Measurements from ENCODE around the gene RAB6B. TPM values are rescaled to one million over a fixed set of nuclear protein-coding genes. Genes with fewer than 3 reads are reported as not detected.

The RAB6B gene
- total RNA-seq, 1 donor from 2014 or later = 52.6 TPM

DNA sequence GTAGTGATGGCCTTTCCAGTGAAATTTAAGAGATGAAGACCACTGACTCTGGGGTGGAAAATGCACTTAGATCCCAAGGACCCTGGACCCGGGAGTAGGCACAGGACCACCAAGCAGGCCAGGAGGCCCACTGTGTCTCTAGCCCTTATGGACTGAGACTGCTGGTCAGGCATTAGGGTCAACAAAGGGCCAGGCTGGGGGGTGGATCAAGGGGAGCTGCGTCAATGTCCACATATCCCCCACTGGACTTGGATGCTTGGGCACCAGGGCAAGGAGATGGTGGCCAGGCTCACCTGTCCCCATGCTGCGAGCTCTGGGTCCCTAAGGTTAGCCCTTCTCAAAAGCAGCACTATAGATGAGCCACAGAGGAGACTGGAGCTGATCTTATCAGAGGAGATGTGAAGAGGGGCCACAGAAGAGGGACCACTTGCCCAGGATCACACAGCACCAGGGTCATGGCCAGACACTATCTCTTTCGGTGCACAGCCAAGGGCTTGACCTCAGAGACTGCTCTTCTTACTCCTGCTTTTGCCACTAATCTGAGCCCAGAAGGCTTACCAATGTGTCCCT is 14.7 kb downstream of the RAB6B start:
- no peak for DNase-seq

GRCh38 chr3:133880287-133880686 is 15.4 kb downstream of the RAB6B start:
- DNase-seq = no peak

GRCh38 chr3:133878518-133878917 is 17.2 kb downstream of the RAB6B start:
- no peak for DNase-seq

DNA sequence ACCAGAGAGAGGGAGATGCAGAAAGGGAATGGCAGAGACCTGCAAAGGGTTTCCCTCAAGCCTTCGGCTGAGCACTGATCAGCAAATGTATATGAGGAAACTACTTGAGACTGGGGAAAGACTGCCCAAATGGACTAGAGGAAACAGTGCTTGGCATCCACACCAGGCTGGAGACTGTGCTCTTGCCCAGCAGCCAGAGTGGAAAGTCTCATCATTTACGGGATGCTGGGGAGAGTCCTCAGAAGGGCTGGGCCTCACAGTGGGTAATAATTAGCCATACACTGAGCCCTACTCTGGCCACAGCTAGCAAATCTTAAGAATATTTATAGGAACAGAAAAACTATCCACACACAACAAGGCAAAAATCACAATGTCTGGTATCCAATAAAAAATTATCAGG is 18.5 kb downstream of the RAB6B start:
- no peak for DNase-seq

- no peak for DNase-seq
These were observed 20.8 kb downstream of the RAB6B start for GRCh38 chr3:133874761-133875438.

DNA sequence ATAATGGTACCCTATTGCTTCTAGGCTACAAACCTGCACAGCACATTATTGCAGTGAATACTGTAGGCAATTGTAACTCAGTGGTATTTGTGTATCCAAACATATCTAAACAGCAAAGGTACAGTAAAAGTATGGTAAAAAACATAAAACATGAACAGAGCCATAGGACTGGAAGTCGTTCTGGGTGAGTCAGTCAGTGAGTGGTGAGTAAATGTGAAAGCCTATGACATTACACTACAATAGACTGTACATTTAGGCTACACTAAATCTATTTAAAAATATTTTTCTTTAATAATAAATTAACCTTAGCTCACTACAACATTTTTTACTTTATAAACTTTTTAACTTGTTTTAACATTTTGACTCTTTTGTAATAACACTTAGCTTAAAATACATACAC is 21.3 kb downstream of the RAB6B start:
- no peak for DNase-seq

DNA sequence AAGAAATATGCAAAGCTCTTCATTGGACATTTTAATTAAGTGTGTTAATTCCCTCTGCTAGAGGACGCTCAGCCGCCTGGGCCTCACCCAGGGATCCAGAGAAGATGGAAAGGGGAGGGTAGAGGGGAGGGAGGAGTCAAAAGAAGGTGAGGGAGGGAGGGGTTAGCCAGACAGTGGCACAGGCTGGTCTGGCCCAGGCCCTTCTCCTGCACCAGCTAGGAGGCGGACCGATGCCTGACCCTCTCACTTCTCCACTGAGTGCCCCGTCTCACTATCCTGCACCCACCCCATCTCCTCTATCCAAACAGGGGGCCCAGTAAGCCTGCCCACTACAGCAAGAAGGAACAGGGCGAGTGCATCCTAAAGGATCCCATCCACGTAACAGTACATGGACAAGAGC is 22.9 kb downstream of the RAB6B start:
- DNase-seq = no peak

GRCh38 chr3:133872161-133872560 is 23.5 kb downstream of the RAB6B start:
- no peak for DNase-seq

- peak; percentile 17 for DNase-seq
These were observed 24.2 kb downstream of the RAB6B start for GRCh38 chr3:133871368-133872090.

DNA sequence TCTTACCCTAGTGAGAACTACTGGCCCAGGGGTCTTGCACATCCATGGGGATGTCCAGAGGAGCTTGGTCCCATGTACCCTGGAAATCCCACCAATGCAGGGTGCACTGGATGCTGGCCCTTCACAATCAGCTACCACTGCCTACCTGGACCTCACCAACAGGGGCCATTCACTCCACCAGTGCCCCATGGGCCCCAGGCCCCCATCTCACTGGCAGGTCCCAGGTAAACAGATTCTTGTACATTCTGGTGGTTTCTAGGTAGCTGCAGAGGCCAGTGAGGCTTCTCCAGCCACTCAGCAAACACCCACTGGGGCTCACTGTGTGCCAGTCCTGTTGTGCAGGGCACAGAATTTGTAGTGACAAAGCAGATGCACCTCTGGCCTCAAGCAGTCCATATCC is 24.9 kb downstream of the RAB6B start:
- DNase-seq = no peak

- no peak for DNase-seq
These were observed 26.1 kb downstream of the RAB6B start for GRCh38 chr3:133869586-133869985.

- DNase-seq = no peak
These were observed 26.8 kb downstream of the RAB6B start for GRCh38 chr3:133868758-133869475.

DNA sequence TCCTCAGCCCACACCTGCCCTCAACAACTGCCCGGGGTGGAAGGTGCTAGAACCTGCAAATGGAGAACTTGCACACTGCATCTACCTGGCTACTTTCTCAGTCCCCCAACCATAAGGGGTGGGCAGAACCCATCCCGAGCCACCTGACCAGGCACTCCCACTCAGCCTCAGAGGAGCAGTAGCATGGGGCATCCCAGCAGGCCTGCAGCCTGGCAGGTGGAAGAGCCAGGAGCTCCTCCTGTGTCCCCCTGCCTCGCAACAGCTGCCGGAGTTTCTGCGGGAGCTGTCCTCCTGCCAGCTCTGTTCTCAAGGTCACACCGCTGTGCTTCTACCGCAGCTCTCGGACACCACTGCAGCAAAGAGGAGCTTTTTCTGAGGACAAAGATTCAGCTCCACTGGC is 27.5 kb downstream of the RAB6B start:
- no peak for DNase-seq

GRCh38 chr3:133866141-133866540 is 29.5 kb downstream of the RAB6B start:
- no peak for DNase-seq

- DNase-seq = no peak
These were observed 30.4 kb downstream of the RAB6B start for GRCh38 chr3:133865136-133865855.

GRCh38 chr3:133864616-133865015 is 31.1 kb downstream of the RAB6B start:
- no peak for DNase-seq

DNA sequence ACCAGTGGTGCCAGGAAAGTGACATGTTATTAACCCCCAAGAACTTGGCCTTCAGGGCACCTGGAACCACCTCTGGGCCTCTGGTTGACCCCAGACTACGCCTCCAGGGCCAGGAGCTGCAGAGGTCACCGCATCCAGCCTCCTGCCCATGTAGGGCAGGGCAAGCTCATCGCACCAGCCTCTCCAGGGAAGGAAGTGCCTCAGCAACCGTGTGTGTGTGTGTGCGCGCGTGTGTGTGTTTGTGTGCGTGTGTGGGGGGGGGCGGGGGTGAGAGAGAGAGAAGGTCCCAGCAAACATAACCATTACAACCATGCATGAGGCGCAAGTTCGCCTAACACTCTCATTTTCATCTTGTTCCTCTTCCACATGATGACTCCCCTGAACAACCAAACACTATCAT is 31.8 kb downstream of the RAB6B start:
- DNase-seq = no peak

GRCh38 chr3:133862161-133862560 is 33.5 kb downstream of the RAB6B start:
- no peak for DNase-seq

DNA sequence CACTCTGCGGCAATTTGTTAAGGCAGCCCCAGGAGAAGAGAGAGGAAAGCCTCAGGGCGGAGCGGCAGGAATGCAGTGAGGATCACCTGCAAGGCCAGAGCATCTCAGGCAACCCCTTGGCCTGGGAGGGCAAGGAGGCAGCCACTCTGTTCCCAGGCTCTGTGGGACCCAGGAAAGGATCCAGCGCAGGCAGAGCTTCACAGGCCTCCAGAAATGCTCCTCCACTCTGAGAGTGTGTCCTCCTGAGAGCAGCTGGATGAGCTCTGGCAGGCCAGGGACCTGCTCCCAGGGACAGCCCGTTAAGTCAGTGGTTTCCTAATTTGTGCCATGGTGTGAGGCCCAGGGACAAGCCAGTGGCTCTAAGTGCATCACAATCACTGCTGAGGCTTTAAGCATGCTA is 35.2 kb downstream of the RAB6B start:
- DNase-seq = no peak

DNA sequence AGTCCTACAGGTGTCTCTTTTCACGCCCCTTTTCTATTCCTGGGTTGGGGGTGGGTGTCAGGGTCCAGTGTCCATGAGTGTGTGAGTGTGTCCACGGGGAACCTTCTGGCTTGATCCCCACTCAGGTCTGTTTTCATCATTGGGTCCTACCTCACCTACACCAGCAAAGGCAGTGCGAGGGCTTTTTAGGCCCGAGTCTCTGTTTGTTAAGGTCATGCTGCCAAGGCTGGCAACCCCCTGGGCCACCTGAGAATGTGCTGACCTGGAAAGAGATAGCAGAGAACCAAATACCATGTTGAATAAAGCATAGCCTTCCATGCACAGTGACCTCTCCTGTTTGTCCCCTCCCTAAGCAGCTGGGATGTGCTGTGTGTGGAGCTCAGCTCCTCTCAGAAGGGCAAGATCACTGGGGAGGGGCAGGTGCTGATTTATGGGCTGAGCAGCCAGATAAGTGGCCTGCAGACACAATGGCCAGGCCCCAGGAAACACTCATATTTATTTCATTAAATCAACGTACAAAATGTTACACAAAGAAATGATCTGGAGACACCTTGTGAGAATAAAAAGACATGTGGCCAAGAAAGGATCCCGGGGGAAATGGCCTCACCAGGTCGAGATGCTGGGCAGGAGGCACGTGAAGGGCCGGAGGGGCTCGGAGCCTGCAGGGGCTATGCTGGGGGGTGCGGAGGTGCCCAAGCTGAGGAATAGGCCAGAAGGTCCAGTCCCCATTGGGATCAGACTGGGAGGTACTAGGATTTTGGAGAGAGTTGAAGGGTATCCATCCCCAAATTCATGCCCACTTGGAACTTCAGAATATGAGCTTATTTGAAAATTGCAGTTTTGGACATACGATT is 36.1 kb downstream of the RAB6B start:
- no peak for DNase-seq

GRCh38 chr3:133857767-133858166 is 37.9 kb downstream of the RAB6B start:
- no peak for DNase-seq

DNA sequence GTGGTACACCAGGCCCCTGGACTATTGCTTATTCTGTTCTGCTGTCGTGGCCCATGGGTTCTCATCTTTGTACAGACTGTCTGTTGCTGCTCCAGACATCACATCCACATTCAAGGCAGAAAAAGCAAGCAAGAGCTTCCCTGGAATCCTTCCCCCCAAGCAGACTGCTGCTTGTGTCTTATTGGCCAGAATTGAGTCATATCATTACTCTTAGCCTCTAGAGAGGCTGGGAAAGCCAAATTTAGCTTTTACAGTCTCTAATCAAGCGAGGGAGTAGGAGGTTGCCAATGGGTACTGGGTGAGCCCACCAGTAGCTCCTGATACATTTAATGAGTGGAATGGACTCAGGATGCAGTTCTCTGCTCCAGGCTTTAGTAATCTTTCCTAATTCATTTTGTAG is 39.4 kb downstream of the RAB6B start:
- no peak for DNase-seq

All from occipital lobe (tissue), 2 donors.